SKM-1 (cell line): ENCODE measurements around the gene TSPAN32.
"Not testable (repeated sequence)": the region's sequence is repeated elsewhere in the genome, so short reads cannot be mapped to it uniquely, and the experiment has no call there.

Experiments
- DNase-seq: peaks from one replicate; lab custom pipeline; 2025; ENCODE audit not compliant: unreplicated experiment; lab: John Stamatoyannopoulos, UW

TSPAN32 gene

DNA sequence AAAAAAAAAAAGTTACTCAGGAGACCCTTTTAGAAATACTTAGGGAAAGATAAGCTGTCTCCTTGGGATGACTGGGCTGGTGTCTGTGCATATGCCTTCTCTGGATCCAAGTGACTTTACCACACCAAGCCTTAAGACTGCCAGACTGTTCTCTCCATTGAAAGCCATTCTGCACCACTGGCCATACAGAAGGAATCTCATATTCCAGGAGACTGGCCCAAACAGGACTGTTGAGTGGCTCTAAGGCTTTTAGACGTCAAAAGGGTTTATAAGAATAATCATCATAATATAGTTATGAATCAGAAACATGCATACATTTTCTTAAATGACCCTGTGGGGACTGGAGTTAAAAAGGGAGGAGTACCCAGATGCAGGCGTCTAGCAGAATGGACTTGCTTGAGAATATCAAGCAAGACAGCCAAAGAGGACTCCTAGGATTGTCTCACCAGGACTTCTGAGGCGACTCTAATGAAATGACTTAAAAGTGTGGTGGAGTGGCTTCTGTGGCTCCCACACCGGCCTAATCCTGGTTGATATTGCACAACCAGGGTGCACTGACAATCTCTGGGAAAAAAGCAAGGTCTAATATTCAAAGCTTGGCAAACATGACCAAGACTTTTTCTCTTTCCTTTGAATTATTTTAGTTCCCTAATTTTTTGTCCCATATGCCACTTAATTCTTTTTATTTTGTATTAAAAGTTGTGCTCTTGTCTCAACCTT, 31.8 kb downstream of the TSPAN32 start:
- not testable (repeated sequence) for DNase-seq

GRCh38 chr11:2335286-2335685, 33.5 kb downstream of the TSPAN32 start:
- DNase-seq, result not testable (repeated sequence)

- not testable (repeated sequence) for DNase-seq
Measured at GRCh38 chr11:2338760-2339159, 36.9 kb downstream of the TSPAN32 start.

- no peak for DNase-seq
Measured at GRCh38 chr11:2342557-2342956, 40.7 kb downstream of the TSPAN32 start.

DNA sequence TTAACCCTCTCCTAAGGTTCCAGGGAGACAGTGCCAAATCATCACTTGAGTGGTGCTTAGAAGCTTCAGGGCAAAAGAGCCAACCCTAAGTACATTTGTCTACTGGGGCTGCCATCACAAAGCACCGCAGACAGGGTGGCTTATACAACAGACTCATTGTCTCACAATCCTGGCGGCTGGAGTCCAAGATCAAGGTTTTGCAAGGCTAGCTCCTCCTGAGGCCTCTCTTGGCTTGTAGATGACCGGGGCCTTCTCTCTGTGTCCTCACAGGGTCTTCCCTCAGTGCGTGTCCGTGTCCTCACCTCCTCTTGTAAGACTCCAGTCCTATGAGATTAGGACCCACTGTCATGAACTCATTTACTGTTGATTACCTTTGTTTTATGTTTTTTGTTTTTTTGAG, 41.2 kb downstream of the TSPAN32 start:
- DNase-seq, result no peak

DNA sequence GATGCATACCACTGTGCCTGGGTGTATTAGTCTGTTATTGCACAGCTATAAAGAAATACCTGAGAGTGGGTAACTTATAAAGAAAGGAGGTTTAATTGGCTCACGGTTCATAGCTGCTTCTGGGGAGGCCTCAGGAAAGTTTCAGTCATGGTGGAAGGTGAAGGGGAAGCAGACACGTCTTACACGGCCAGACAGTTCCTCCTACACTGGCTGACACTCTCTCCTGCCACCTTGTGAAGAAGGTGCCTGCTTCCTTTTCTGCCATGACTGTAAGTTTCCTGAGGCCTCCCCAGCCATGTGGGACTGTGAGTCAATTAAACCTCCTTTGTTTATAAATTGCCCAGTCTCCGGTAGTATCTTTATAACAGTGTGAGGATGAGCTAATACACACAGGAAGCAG, 41.7 kb downstream of the TSPAN32 start:
- no peak for DNase-seq

DNA sequence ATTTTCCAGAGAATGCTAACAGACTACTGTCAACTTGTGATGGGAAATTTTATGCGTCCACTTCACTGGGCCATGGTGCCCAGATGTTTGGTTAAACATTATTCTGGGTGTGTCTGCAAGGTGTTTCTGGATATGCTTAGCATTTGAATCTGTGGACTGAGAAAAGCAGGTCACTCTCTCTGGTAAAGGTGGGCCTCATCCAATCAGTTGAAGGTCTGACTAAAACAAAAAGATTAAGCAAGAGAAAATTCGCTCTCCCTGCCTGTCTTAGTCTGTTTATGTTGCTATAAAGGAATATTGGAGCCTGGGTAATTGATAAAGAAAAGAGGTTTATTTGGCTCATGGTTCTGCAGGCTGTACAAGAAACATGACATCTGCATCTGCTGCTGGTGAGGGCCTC, 43.2 kb downstream of the TSPAN32 start:
- no peak for DNase-seq

DNA sequence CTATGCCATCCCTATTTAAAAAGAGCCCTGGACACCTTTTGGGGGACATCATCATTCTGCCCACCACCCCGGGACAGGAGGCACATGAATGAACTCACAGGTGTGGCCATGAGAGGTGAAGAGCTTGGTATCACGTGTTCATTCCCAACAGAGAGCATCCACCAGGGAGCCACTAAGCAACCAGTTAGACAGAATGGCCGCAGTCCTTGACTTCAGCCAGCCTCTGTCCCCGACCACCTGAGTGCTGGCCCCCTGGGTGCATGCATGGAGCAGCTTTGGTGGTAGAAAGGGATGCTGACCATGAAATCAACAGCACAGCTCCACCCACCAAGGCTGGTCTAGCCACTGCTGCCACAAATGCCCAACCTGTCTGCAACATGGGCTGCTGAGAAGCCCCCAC, 44.2 kb downstream of the TSPAN32 start:
- DNase-seq, result no peak

- DNase-seq, result no peak
Measured at GRCh38 chr11:2346586-2347307, 44.9 kb downstream of the TSPAN32 start.

GRCh38 chr11:2347308-2347830, 45.6 kb downstream of the TSPAN32 start:
- no peak for DNase-seq

DNA sequence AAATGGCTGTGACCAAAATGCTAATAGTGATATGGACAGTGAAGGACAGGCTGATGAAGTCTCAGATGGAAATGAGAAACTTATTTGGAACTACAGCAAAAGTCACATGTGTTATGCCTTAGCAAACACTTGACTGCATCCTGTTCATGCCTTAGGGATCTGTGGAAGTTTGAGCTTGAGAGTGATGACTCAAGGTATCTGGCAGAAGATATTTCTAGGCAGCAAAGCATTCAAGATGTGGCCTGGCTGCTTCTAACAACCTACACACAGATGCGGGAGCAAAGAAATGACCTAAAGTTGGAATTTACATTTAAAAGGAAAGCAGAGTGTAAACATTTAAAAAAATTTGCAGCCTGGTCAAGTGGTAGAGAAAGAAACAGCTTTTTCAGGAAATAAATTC, 47.2 kb downstream of the TSPAN32 start:
- DNase-seq, result no peak

GRCh38 chr11:2351701-2352100, 49.9 kb downstream of the TSPAN32 start:
- DNase-seq, result no peak

DNA sequence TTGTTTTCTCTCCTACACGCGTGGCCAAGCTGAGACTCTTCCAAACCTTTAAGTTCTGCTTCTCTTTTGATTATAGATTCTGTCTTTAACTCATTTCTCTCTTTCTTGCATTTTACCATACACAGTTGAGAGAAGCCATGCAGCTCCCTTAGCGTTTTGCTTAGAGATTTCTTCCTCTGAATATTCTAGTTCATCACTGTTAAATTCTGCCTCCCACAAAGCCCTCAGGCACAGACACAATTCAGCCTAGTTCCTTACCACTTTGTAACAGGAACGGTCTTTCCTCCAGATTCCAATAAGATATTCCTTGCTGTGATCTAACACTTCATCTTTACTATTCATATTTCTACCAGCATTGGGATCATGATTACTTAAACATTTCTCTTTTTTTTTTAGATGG, 50.6 kb downstream of the TSPAN32 start:
- no peak for DNase-seq

- DNase-seq, result no peak
Measured at GRCh38 chr11:2355000-2355644, 53.3 kb downstream of the TSPAN32 start.

DNA sequence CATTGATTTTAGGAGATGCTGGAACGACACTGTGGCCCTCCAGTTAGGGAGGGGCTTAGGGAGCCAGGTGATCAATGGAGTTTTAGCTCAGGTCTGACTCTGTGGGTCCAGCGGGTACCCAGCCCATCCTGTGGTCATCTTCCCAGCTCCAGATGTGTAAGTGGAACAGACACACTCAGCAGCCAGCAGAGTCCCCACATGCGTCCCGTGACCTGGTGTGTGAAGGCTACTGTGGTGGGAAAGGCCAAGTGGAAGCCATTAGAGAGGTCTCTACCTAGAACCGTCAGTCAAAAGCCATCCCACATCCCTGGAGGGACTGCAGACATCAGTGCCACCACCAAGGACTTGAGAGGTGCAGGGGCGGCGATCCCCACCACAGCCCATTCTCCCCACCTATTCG, 55.4 kb downstream of the TSPAN32 start:
- no peak for DNase-seq

DNA sequence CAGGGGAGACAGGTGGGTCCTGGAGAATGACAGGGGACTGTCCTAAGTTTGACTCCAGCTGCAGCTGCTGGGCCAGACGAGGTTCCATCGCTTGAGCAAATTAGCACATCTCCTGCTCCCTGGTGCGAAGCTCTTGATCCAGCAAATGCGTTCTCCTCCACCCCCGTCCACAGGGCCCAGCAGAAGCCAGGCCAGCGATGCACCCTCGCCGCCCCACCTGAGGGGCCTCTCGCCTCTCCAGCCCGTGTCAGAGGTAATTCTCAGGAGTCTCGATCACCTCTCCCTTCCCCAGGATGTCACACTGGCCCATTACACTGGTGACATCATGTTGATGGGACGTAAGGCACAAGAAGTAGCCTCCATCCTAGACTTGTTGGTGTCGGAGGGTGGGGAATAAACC, 55.8 kb downstream of the TSPAN32 start:
- not testable (repeated sequence) for DNase-seq

GRCh38 chr11:2358754-2359442, 57.1 kb downstream of the TSPAN32 start:
- DNase-seq, result no peak

DNA sequence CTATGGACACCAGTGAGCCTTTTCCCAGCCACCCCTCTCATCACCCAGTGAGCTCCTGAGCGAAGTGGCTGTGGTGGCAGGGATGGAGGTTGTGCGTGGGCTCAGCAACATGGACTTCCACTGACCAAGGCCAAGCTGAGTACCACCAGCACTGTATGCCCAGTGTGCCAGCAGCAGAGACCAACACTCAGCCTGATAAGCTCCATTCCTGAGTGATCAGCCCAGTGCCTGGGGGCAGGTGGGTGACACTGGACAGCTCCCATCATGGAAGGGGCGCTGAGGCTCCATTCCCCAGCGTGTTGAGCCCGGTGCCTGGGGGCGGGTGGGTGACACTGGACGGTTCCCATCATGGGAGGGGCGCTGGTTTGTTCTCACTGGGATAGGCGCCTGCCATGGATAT, 57.7 kb downstream of the TSPAN32 start:
- DNase-seq, result no peak

- no peak for DNase-seq
Measured at GRCh38 chr11:2360081-2360642, 58.3 kb downstream of the TSPAN32 start.

- no peak for DNase-seq
Measured at GRCh38 chr11:2361565-2361964, 59.8 kb downstream of the TSPAN32 start.

DNA sequence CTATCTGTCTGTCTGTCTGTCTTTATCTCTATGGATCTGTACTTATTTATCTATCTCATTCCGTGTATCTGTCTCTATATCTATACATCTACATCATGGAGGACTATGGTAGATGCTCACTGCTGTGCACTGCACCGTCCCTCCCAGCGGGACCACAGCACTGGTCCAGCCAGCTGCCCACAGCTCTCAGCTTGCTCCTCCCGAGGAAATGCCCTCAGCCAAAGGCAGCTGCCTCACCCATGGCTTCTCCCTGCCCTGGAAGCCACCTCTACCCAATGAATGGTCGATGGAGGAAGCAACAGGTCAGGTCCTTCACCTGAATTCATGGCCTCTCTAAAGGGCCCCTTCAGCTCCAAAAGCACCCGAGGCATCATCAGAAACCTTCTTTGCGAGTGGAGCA, 60.6 kb downstream of the TSPAN32 start:
- DNase-seq, result no peak
